SK-N-SH treated with all-trans-retinoic acid at 6 μM for 48 hours (cell line): ENCODE results near the gene KCTD17.

Experiments used
- ARNTL ChIP-seq: fragments of 450-650 bp; formaldehyde crosslinking; IDR thresholded peaks from 2 replicates; pipeline ENCODE4 v1.5.0; 2020; ENCODE audit warnings: low read depth, mild to moderate bottlenecking, moderate library complexity, borderline replicate concordance
- CREB5 ChIP-seq: fragments of 250-450 bp; sonication (Bioruptor Pico); IDR thresholded peaks from 2 replicates; pipeline ENCODE4 v1.5.1; 2020; ENCODE audit warnings: low read depth, mild to moderate bottlenecking, moderate library complexity
- CSDC2 ChIP-seq: fragments of 250-450 bp; sonication (Bioruptor Pico); IDR thresholded peaks from 2 replicates; pipeline ENCODE4 v1.5.0; 2020; ENCODE audit warnings: mild to moderate bottlenecking, moderate library complexity
- PATZ1 ChIP-seq: fragments of 250-450 bp; sonication (Bioruptor Pico); IDR thresholded peaks from 2 replicates; pipeline ENCODE4 v1.8.0; 2020; ENCODE audit warnings: mild to moderate bottlenecking, moderate library complexity, borderline replicate concordance
- TSHZ2 ChIP-seq: fragments of 250-450 bp; sonication (Bioruptor Pico); IDR thresholded peaks from 2 replicates; pipeline ENCODE4 v1.5.0; 2020; ENCODE audit warnings: mild to moderate bottlenecking, moderate library complexity
- ZC3H10 ChIP-seq: fragments of 250-450 bp; sonication (Bioruptor Pico); IDR thresholded peaks from 2 replicates; pipeline ENCODE4 v1.5.1; 2021; ENCODE audit warnings: mild to moderate bottlenecking, moderate library complexity

GRCh38 chr22:37086184-37086583, 34.6 kb downstream of the KCTD17 start:
- TF ChIP-seq TSHZ2 (CRISPR knock-in tag) (no peak), PATZ1 (CRISPR knock-in tag) (no peak), ZC3H10 (CRISPR knock-in tag) (no peak), CSDC2 (CRISPR knock-in tag) (no peak), ARNTL (CRISPR knock-in tag) (no peak), CREB5 (no peak)
